GM19463 (cell line): Measurements from ENCODE around the gene TNFRSF13B.
"Not testable (repeated sequence)": the region's sequence is repeated elsewhere in the genome, so short reads cannot be mapped to it uniquely, and the experiment has no call there.

ENCODE experiments used
- ATAC-seq: cut with Tn5 transposase; IDR thresholded peaks from one replicate; pipeline ENCODE4 v1.9.1; 2021; ENCODE audit warnings: mild to moderate bottlenecking, moderate library complexity; ENCODE audit not compliant: unreplicated experiment

The TNFRSF13B gene

DNA sequence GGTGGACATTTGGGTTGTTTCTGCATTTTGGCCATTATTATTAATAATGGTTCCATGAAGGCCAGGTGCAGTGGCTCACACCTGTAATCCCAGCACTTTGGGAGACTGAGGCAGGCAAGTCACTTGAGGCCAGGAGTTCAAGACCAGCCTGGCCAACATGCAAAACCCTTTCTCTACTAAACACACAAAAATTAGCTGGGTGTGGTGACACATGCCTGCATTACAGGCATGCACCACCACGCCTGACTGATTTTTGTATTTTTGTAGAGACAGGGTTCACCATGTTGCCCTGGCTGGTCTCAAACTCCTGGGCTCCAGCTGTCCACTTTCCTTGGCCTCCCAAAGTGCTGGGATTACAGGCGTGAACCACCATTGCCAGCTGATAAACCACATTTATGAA lies 58.5 kb downstream of the TNFRSF13B start:
- no peak for ATAC-seq

DNA sequence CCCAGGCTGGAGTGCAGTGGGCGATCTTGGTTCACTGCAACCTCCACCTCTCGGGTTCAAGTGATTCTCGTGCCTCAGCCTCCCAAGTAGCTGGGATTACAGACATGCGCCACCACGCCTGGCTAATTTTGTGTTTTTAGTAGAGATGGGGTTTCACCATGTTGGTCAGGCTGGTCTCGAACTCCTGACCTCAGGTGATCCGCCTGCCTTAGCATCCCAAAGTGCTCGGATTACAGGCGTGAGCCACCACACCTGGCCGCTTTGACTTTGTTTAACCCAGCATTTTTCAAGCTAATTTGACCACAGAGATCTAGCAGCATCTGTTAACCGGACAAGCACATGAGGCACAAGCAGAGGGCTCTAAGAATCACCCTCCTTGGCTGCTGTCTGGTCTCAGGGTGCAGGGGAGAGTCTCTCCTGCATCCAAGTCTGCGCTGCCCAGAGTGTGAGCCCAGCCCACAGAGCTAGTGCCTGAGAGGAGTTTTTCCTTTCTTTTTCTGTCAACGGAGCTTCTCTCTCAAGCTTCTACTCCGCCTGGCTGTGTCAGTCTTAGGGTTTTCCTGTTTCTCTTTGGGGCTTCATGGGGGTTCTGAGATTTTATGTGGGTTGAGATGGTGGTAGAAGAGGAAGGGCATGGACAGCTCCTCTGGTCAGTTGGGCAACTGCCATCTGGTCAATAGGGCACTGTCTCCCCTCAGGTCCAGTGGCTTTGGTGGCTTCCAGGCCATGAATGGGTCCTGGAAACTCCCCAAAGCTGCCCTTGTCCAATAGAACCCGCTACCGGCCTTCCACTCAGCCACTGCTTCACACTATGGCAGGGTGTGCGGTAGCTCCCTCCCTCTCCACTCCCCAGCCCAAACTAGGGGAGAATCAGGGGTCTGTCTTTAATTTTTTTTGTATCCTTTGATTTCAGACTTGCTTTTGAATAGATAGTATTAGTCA lies 59.6 kb downstream of the TNFRSF13B start:
- ATAC-seq: no peak

DNA sequence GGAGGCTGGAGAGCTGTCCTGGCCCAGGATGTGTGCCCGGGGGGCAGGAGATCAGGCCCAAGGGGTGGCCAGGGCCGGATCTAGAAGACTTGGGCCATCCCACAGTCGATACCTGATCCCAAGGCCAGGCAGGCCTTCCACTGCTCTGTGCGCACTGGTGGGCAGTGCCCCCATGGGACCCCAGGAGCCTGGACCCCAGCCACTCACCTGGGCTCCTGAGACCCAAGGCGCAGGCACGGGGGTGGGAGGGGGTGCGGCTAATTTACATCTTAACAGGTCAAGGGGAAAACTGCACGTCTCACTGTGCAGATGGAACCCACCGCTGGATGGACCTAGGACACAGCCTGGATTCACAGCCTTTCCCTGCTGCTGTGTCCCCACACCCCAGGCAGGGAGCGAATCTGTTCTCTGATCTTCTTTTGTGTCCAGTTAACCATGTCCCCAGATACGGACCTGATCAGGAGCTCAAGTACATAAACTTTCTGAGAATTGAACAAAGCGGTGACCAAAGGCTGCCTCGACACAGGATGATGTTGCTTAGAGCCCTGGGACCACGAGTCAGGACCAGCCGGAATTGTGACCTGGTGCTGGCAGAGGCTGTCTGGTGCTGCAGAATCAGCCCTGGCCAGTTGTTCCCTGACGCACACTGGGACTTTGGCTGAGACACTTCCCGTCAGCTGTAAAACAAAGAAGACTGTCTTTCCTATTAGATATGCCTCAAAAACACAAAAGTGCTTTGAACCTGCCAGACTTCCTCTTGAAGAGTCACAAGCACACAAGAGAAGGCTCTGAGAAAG lies 60.6 kb downstream of the TNFRSF13B start:
- ATAC-seq: no peak

DNA sequence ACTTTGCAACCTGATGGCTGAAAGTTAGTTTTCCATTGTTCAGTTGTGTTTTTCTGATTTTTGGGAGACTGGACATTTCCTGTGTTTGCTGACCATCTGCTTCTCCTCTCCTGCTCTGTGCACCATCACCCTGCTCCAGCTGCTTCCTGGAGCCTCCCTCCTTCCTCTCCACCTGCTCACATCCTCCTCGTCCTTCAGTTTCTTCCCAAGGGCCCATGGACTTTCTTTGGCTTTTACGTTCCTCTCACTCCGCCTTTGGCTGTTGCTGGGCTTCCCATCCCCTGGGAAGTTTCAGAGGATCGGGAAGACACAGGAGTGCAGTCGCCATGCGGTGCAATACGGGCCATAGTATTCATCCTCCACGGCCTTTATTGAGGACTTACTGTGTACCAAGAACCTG lies 61.6 kb downstream of the TNFRSF13B start:
- no peak for ATAC-seq

DNA sequence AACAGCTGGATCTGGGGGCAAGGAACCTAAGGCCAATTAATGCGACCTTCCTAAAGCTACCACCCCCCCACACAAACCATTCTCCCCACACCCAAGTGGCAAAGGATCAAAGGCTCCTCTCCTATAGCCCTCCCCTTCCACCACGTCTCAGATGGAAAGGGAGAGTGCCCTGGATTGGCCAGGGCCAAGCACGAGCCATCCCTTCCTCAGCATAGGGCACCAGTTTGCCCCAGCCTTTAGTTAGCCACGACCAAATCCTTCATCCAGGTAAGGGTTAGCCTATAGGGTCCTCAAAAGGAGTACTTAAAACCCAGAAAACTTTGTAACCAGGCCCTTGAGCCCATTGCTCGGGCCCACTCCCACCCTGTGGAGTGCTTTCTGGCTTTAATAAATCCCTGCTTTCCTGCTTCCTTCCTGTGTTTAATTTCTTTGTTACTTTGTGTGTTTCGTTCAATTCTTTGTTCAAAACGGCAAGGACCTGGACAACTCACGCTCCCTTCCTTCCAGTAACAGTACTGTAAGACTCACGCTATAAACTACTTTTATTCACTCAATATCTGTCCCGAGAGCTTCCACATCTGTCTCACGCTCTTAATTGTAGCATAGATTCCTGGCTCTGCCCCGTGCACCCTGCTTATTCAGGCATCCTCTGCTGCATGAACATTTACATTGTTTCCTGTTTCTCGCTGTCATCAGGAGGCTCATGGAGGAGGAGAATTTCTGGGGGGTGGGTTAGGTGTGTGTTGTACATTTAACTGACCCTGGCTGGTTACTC lies 62.3 kb downstream of the TNFRSF13B start:
- no peak for ATAC-seq

DNA sequence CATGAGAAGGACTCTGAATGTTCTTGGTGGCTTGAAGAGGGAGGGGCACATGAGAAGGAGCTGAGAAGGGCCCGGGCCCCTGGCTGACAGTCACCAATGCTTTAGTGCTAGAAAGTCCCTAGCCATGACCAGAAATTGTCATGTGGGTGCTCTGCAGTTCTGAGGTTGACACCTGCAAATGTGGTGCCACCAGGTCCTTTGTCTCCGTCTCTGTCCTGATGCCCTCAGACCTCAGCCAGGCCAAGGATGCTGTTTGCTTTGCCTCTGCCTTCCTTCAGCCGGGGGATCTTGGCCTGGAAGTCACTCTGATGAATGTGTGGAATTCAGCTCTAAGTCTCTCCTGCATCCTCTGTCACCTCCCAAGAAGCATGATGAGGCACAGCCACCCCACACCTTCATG lies 63.6 kb downstream of the TNFRSF13B start:
- no peak for ATAC-seq

DNA sequence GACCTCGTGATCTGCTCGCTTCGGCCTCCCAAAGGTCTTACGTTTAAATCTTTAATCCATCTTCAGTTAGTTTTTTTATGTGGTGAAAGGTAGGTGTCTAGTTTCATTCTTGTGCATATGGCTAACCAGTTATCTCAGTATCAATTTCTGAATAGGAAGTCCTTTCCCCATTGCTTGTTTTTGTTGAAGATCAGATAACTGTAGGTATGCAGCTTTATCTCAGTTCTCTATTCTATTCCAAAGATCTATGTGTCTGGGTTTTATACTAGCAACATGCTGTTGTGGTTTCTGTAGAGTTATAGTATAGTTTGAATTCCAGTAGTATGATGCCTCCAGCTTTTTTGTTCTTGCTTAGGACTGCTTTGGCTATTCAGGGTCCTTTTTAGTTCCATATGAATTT lies 65.2 kb downstream of the TNFRSF13B start:
- ATAC-seq: no peak

DNA sequence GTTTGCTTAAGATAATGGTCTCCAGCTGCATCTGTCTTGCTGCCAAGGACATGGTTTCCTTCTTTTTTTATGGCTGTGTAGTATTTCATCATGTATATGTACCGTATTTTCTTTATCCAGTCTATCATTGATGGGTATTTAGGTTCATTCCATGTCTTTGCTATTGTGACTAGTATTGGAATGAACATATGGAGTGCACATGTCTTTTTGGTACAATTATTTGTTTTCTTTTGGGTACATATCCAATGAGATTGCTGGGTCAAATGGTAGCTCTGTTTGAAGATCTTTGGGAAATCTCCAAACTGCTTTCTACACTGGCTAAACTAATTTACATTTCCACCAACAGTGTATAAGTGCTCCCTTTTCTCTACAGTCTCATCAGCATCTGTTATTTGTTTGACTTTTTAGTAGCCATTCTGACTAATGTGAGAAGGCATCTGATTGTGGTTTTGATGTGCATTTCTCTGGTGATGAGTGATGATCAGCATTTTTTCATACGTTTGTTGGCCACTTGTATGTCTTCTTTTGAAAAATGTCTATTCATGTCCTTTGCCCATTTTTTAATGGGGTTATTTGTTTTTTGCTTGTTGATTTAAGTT lies 66.2 kb downstream of the TNFRSF13B start:
- no peak for ATAC-seq

DNA sequence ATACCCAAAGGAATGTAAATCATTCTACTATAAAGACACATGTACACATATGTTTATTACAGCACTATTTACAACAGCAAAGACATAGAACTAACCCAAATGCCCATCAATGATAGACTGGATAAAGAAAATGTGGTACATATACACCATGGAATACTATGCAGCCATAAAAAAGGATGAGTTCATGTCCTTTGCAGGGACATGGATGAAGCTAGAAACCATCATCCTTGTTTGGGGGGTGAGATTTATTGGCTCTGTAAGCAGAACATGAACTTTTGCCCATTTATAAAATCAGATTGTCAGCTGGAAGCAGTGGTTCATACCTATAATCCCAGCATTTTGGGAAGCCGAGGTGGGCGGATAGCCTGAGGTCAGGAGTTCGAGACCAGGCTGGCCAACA lies 68.8 kb downstream of the TNFRSF13B start:
- not testable (repeated sequence) for ATAC-seq

DNA sequence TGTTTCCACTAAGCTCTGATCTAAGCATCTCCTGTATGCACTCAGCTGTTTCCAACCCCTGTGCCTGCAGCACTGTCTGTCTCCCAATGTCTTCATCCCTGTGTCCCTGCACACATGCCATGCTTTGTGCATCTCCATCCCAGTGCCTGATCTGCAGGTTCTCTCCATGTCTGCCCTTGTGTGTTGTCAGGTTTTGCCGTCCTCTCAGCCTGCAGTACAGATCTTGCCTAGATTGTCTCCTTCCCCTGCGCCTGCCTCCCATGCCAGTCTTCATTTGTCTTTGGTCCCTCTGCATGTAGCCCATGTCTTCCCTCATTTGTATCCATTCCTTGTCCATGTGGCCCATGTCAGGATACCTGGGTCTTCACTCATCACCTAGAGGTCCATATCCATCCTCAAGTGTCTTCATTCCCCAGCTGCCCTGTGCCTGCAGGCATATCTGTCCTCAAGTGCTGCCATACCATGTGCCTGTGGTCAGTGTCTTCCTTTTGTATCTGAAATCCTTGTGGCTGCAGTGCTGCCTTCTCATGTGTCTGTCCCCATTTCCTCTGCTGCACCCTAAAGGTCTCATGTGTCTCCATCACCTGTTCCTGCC lies 71.5 kb downstream of the TNFRSF13B start:
- no peak for ATAC-seq

DNA sequence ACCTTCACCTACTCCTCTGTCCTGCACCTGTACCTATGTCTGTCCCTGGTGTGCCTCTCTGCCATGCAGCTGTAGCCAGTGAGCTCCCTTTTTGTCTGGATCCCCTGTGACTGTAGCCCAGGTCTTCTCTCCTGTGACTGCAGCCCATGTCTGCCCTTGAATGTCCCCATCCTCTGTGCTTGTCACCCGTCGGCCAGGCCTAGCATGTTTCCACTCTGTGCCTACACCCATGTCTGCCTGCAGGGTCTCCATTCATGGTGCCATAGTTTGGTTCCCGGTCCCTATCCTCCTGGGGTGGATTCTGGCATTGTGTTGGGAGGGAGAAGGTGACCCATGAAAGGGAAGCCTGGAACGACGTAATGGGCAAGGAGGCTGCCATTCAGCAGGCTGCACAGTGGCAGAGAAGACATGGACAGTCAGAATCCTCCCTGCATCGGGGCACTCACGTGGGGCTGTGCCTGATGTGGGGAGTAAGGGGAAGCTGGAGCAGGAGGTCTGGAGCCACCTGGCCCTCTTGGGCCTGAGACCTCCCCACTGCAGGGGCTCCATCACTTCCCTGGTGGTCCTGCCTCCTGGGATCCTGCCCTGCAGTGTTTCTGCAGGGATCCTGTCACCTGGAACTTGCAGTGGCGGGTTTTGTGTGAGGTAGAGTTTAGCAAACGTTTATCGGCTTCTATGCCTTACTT lies 74.6 kb downstream of the TNFRSF13B start:
- not testable (repeated sequence) for ATAC-seq

DNA sequence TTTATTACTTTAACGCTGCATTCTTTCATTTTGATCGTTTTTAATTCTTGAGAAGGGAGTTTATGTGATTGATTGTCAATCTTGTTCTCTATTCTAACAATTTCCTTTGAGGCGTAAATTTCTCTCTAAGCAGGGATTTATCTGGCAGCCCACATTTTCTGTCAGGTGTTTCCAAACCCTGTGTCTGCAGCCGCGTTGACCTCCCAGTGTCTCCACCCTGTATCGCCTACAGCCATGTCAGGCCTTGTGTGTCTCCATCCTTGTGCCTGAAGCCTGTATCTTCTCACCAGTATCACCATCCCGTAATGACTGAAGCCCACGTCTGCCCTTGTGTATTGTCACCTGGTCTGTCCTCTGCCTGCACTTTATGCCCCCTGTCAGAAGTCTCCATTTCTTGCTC lies 75.7 kb downstream of the TNFRSF13B start:
- ATAC-seq: not testable (repeated sequence)

DNA sequence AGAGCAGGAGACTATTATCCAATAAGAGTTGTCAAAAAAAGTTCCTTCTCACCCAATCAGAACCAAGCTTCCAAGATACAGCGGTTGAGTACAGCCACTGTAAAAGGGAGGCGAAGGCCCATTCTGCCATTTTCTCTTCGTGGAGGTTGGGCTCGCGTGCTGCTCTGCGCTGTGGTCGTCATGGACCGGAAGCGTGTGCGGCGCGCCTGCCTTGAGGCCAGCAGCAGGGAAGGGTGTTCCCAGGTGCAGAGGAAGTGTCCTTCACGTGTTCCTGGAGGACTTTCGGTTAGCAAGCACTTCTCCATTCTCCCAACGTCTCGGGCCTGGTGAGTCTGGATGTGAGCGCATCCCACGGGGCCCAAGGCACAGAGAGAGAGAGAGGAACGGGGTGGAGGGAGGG lies 78.4 kb downstream of the TNFRSF13B start:
- not testable (repeated sequence) for ATAC-seq

DNA sequence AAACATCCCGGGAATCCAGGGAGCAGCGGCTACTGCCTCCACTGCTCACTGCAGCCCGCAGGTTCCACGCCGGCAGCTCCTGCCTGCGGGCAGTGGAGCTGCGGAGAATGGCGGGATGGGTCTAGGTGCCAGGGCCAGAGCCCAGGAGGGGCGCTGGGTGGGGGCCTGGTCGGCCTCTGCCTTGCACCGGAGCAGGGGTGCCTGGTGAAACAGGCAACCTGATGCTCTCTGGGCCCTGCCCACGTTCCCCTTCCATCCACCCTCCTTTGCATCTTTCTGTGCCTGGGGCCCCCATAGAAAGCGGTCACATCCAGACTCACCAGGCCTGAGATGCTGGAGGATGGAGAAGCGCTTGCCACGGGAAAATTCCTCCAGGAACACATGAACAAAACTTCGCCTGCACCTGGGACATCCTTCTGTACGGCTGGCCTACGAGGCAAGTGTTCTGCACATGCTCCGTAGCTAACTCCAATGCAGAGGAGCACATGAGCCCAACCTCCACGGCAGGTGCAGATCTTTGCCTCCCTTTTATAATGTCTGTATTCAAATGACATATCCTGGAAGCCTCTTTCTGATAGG lies 79.0 kb downstream of the TNFRSF13B start:
- ATAC-seq: not testable (repeated sequence)

DNA sequence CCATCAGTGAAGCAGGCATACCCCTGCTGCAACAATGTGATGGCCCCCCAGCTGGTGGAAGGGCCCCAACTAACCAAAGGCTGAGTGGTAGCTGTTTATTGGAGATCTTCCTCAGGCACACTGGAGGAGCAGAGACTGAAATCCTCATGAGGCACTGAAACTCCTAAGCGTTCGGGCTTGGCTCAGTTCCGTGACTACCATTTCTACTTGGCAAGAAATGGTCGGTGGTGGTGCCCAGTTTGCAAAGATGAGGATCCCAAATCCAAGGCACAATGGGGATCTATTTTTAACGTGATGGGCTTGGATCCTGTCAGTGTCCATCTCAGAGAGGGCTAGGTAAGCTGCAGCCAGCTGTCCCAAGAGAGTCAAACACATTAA lies 82.8 kb downstream of the TNFRSF13B start:
- ATAC-seq: no peak
